Esophagus muscularis mucosa (tissue), 4 donors: ENCODE measurements around the gene TBX3.

Experiments used
- EP300 ChIP-seq: sonication (generic); formaldehyde crosslinking; IDR thresholded peaks from one replicate; pipeline ENCODE4 v1.6.1; 2017; ENCODE audit warnings: antibody characterized with exemption
- POLR2A ChIP-seq: fragments of 450-650 bp; IDR thresholded peaks from one replicate; pipeline ENCODE4 v1.6.1; 2017; ENCODE audit warnings: antibody characterized with exemption, moderate library complexity, mild to moderate bottlenecking, low read depth
- POLR2AphosphoS5 ChIP-seq, 2 donors: sonication (generic); formaldehyde crosslinking; IDR thresholded peaks; one replicate each; pipeline ENCODE4 v1.6.1; 2017; ENCODE audit warnings: antibody characterized with exemption in 2 of 2
- TF ChIP-seq, protein P1 (sequence below), 3 experiments: fragments of 200-600 bp in 2 of 3; fragments of 450-650 bp in 1 of 3; sonication (generic) in 2 of 3; IDR thresholded peaks; one replicate each; pipeline ENCODE4 v1.5.1; 2017 to 2019; ENCODE audit warnings: antibody characterized with exemption in 3 of 3, mild to moderate bottlenecking in 2 of 3, moderate library complexity in 1 of 3

GRCh38 chr12:114678028-114678427 lies 5.9 kb downstream of the TBX3 start:
- TF ChIP-seq, protein P1, sequence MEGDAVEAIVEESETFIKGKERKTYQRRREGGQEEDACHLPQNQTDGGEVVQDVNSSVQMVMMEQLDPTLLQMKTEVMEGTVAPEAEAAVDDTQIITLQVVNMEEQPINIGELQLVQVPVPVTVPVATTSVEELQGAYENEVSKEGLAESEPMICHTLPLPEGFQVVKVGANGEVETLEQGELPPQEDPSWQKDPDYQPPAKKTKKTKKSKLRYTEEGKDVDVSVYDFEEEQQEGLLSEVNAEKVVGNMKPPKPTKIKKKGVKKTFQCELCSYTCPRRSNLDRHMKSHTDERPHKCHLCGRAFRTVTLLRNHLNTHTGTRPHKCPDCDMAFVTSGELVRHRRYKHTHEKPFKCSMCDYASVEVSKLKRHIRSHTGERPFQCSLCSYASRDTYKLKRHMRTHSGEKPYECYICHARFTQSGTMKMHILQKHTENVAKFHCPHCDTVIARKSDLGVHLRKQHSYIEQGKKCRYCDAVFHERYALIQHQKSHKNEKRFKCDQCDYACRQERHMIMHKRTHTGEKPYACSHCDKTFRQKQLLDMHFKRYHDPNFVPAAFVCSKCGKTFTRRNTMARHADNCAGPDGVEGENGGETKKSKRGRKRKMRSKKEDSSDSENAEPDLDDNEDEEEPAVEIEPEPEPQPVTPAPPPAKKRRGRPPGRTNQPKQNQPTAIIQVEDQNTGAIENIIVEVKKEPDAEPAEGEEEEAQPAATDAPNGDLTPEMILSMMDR (IDR thresholded peaks at IDR 0.05), result no peak
- no peak for TF ChIP-seq POLR2A
- TF ChIP-seq POLR2AphosphoS5 (IDR thresholded peaks at IDR 0.05), result no peak
- TF ChIP-seq EP300, result no peak
